COR-L47 (cell line): ENCODE results near the gene CTCFL.
"Not testable (repeated sequence)": the region's sequence is repeated elsewhere in the genome, so short reads cannot be mapped to it uniquely, and the experiment has no call there.

ENCODE experiments used
- DNase-seq: peaks from one replicate; lab custom pipeline; 2025; lab: John Stamatoyannopoulos, UW

Gene CTCFL

GRCh38 chr20:57507477-57507876 lies 17.5 kb downstream of the CTCFL start:
- no peak for DNase-seq

GRCh38 chr20:57505979-57506378 lies 19.0 kb downstream of the CTCFL start:
- peak; percentile 61 for DNase-seq

GRCh38 chr20:57504411-57504810 lies 20.5 kb downstream of the CTCFL start:
- DNase-seq = no peak

GRCh38 chr20:57503035-57503658 lies 21.8 kb downstream of the CTCFL start:
- DNase-seq = no peak

GRCh38 chr20:57502336-57502700 lies 22.6 kb downstream of the CTCFL start:
- DNase-seq = no peak

- DNase-seq = no peak
Measured at GRCh38 chr20:57501461-57502335, 23.2 kb downstream of the CTCFL start.

- no peak for DNase-seq
Measured at GRCh38 chr20:57500962-57501361, 24.0 kb downstream of the CTCFL start.

GRCh38 chr20:57500235-57500634 lies 24.7 kb downstream of the CTCFL start:
- no peak for DNase-seq

- no peak for DNase-seq
Measured at GRCh38 chr20:57499676-57500075, 25.3 kb downstream of the CTCFL start.

- peak; percentile 55 for DNase-seq
Measured at GRCh38 chr20:57498425-57499400, 26.2 kb downstream of the CTCFL start.

- DNase-seq = no peak
Measured at GRCh38 chr20:57496592-57496991, 28.3 kb downstream of the CTCFL start.

GRCh38 chr20:57495978-57496377 lies 29.0 kb downstream of the CTCFL start:
- DNase-seq = no peak

GRCh38 chr20:57493091-57493615 lies 31.8 kb downstream of the CTCFL start:
- no peak for DNase-seq

- DNase-seq = no peak
Measured at GRCh38 chr20:57491373-57491772, 33.6 kb downstream of the CTCFL start.

- DNase-seq = not testable (repeated sequence)
Measured at GRCh38 chr20:57488277-57488676, 36.7 kb downstream of the CTCFL start.

- no peak for DNase-seq
Measured at GRCh38 chr20:57485770-57486169, 39.2 kb downstream of the CTCFL start.

GRCh38 chr20:57484772-57485171 lies 40.2 kb downstream of the CTCFL start:
- no peak for DNase-seq

- no peak for DNase-seq
Measured at GRCh38 chr20:57483287-57484050, 41.5 kb downstream of the CTCFL start.

GRCh38 chr20:57482796-57483195 lies 42.1 kb downstream of the CTCFL start:
- no peak for DNase-seq

GRCh38 chr20:57482148-57482547 lies 42.8 kb downstream of the CTCFL start:
- DNase-seq = no peak

GRCh38 chr20:57481281-57481711 lies 43.6 kb downstream of the CTCFL start:
- DNase-seq = no peak
